Fibroblast of skin of right biceps (primary cell): Measurements from ENCODE around the gene MUL1.
"Not testable (repeated sequence)": the region's sequence is repeated elsewhere in the genome, so short reads cannot be mapped to it uniquely, and the experiment has no call there.

Experiments used
- DNase-seq: peaks from one replicate; pipeline ENCODE4 v3.0.0-alpha.2; 2013

The MUL1 gene

DNA sequence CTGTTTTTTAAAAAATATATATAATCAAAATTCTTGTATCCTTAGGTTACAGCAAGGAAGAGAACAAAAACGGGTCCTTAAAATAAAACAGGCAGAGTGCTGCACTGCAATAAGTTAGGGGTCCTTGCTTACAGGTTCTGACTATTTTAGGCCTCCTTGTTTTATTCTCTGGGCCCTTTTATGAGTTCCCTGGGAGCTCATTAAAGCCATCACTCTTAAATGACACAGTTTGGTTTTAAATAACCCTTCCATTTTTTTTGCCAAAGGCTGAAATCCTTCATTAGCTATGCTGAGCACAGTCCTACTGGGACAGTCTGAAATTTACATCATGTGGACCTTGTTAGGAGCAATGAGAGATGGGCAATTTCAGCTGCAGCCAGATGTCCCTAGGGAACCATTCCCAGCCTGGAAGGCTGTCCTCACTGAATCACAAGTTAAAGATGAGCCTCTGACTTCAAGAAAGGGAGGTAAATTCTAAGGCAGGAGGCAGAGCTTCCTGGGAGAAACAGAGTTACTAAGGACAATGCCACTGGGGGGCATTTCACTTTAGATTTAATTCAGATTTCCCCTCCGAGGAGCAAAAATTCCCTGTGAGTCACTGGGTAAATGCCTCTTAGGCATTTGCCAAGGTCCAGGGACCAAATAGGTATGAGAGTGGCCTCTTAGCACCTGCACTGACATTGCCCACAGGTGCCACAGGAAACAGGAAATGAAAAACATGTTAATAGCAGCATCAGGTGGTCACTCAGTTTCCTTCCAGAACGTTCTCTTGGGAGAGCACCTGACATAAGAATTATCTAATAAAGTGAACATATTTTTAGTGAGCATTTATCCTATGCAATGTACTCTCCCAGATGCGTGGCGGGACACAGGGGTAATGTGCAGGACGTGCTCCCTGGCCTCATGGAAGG is 3.8 kb upstream of the MUL1 start:
- peak; percentile 27 for DNase-seq

DNA sequence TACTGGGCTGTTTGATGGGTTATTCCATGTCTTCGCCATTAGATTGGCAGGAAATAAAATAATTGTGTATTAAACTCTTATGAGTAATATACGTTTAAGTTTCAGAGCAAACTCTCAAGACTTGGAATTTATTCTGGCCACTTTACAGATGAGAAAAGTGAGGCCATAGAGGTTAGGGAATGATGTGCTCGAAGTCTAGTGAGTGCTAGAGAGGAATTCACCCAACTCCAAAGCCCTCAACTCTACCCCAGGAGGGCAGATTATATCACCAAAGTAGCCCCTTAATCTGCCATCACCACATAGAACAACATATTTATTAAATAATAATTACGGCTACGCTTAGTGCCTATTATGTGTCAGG is 440 bp upstream of the MUL1 start:
- no peak for DNase-seq

DNA sequence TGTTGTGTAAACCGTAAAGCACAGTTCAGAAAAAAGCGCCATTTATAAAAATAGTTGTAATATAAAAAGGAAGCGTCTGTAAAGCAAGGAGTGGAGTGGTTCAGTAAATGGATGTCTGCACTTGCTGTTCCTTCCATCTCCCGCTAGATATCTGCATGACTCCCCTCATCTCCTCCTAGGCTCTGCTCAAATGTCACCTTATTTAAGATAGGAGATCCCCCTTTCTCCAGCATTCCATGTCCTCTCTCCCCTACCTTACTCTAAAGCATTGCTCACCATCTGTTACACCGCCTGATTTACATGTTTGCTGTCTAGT is 745 bp downstream of the MUL1 start:
- DNase-seq = no peak

DNA sequence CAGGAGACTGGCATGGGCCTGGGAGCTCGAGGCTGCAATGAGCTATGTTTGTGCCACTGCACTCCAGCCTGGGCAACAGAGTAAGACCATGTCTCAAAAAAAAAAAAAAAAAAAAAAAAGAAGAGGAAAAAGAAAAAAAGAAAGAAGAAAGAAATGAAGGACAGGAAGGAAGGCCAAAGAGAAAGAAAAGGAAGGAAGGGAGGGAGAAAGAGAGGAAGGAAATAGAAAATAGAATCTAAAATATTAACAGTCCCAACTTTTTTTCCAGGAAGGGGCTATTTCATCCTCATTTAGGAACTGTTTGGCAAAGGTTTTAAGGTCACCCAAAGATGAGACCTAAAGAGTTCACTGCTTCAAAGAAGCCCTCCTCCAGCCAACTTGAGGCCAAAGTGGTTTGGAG is 2.5 kb downstream of the MUL1 start:
- no peak for DNase-seq

DNA sequence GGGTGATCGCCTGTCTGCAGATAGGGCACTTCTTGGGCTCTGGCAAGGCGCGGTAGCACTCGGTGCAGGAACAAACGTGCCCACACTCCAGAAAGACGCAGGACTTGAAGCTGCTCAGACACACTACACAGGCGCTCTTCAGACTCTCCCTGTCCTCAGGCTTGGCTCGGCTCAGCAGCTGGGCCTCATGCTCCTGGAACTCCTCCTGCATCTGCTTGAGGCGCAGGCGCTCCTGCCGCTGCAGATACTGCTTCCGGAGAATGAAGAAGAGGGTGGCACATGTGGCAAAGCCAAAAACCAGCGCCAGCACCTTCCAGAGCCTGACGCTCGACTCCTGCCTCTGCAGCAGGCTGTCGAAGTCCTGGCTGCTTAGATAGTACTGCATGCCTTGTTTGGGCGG is 7.2 kb downstream of the MUL1 start:
- DNase-seq = no peak

DNA sequence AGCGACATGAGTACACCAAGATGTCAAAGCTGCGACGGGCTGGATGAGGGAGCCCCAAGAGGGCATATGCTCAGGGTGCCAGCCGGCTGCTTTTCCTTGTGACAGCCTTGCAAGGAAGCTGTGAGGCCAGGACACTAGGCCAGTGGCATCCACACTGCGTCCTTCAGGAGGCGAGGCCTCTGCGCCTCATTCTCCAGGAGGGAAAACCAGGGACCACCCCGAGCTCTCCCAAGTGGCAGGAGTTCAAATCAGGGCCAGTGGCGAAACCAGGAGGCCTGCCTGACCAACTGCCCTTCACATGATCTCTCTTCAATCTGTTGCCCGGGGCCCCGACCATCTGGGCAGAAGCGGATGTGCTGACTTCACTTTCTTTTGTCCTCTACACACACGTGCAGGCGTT is 8.2 kb downstream of the MUL1 start:
- DNase-seq = no peak

DNA sequence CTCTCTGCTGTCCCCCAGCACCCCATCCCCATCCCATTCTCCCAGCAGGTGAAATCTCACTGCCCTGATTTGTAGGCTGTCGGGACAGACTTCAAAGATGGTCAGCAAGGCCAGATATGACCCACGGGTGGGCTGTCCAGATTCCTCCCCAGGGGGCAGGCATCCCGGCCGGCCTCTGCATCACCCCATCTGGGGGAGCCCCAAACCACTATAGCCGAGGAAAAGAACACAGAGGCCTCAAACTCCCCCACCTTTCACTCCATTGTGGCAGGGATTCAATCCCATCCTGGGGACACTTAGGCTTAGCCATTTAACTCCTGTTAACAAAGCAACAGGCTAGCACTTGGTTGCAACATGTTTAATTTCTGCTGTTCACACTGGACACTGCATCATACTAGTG is 8.8 kb downstream of the MUL1 start:
- DNase-seq = no peak

DNA sequence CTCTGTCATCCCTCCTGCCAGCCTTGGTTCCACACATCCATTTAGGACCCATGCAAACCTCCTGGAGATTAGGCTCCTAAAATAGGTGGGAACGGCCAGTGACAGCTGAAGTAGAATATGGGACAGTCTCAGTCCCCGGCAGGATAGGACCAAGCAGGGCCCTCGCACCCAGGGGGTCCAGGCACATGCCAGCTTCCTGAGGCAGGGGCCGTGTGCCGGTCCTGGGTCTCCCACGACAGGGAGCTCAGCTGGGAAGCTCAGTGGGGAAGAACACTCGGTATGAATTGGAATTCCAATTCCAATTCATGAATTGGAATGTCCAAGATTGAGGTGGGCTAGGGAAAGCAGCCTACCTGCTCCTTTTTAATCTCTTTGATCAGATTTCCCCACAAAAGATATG is 9.8 kb downstream of the MUL1 start:
- DNase-seq = no peak

DNA sequence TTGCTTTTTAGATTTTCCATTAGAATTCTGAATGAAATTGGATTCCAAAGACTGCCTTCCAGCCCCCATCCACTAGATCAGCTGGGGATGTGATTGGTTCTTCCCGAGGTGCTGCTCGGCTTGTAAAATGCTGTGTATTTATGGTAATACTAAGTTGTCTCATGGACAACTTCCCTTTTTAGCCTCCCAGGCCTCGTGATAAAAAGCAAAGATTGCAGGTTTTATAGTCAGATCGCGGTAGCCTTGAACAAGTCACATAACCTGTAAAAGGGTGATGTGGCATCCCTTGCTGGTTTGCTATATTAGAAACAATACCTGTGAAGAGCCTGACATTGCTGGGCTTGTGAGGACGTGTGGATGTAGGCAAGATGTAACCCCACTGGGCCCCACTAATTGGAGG is 10.4 kb downstream of the MUL1 start:
- DNase-seq = no peak

DNA sequence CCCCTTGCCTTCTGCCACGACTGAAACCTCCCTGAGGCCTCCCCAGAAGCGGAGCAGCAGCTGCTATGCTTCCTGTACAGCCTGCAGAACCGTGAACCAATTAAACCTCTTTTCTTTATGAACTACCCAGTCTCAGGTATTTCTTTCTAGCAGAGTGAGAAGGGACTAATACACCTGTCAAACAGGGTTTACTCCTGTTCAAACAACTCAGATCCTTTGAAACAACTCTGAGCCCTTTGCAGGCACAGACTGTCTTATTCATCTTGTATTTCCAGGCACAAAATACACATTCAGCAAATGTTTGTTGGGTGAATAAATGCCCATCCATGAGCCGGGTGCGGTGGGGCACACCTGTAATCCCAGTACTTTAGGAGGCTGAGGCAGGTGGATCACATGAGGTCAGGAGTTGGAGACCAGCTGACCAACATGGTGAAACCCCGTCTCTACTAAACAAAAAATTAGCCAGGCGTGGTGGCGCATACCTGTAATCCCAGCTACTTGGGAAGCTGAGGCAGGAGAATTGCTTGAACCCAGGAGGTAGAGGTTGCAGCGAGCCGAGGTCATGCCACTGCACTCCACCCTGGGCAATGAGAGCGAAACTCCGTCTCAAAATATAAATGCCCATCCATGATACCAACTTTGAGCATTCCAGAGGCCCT is 11.1 kb downstream of the MUL1 start:
- not testable (repeated sequence) for DNase-seq

DNA sequence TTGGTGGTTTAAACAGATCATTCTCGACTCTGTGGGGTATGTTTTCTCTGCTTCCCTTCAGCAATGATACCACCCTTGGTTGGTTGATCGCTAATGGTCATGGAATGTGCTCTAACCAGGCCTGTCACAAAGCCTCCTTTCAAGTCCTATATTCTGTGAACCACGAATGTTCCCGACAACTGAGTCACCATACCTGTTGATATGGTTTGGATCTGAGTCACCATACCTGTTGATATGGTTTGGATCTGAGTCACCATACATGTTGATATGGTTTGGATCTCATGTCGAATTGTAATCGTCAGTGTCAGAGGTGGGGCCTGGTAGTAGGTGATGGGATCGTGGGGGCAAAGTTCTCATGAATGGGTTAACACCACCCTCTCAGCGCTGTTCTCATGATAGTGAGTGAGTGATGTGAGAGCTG is 11.7 kb downstream of the MUL1 start:
- DNase-seq = peak; percentile 87

DNA sequence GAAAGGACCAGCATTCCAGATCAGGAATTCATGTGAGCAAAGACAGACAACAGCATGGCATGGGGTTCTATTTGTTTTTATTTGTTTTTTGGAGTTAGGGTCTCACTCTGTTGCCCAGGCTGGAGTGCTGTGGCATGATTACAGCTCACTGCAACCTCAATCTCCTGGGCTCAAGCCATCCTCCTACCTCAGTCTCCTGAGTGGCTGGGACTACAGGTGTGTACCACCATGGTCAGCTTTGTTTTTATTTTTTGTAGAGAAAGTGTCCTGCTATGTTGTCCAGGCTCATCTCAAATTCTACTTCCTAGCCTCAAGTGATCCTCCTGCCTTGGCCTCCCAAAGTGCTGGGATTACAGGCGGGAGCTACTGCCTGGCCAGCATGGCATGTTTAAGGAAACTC is 12.3 kb downstream of the MUL1 start:
- no peak for DNase-seq

DNA sequence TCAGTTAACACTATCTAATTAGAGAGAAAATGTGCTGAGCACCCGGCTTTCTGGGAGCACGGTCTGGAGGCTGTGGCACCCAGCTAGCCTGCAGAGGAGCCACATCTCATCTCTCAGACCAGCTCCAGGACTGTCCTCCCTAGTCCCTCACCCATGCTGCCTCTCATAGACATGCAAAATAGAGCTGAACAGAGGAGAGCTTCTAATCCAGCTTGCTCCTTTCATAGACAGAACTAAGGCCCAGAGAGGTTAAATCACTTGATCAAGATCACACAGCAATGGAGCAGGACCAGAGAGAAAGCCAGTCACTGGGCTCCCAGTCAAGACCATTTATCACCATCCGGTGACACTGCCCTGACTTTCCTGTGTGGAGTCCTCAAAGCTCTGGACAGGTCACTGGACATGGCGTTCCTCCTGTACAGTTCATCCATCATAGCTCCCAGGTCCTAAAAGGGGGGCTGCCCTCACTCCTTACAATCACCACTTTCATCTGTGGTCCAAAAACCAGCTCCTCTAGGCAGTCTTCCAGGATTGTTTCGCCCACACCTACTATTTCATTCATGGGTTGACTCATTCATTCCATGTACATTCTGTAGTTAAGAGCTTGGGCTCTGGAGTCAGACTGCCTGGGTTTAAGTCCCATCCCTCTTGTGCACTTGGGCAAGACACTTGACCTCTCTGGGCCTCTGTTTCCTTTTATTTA is 13.2 kb downstream of the MUL1 start:
- DNase-seq = peak; percentile 86

DNA sequence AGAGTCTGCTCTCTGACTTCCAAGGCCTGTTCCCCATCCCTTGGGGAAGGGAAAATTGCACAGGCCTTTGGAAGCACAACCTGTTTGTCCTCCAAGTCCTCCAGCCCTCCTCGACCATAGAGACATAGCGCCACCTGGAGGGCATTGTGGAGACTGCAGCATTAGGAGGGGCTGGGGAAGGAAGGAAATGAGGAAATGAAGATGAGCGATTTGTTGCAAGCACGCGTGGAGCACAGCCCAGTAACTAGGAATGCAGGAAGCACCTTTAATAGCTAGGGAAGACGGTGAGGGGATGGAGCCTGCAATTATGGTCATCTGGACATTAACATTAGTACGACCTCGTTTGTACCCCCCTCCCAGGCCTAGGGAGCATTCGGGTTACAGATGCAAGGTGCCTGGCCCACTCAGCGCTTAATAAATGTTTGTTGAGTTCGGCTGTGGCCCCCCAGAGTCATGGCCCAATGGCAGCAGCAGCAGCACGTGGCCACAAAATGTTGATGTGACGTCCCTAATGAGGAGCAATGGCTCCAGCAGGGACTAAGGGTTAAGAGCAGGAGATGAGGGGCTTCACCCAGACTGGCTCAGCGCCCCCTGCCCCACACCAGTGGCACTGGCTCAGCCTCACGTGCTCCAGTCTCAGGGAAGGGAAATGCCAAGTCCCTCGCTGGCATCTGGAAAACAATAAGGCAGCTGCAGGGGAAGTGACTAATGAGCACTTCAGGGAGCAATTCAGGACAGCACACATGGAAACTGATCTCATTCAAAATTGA is 13.9 kb downstream of the MUL1 start:
- peak; percentile 84 for DNase-seq

DNA sequence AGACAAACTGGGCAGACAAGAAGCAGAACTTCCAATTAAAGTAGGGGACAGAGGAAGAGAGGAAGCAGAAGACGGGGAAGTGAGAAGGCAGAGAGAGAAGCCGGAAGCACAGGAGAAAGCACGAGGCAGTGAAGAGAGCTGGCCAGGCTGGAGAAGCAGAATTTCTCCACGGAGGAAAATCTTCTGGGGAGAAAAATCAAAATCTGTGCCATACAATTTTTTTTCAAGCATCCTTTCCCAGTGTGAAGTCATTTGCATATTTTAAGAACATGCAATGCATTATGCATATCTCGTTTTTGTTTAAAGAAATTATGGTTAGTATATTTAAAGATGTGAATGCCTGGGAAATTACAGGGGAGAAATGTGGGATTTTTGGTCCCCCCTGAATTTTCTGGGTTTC is 14.6 kb downstream of the MUL1 start:
- no peak for DNase-seq

DNA sequence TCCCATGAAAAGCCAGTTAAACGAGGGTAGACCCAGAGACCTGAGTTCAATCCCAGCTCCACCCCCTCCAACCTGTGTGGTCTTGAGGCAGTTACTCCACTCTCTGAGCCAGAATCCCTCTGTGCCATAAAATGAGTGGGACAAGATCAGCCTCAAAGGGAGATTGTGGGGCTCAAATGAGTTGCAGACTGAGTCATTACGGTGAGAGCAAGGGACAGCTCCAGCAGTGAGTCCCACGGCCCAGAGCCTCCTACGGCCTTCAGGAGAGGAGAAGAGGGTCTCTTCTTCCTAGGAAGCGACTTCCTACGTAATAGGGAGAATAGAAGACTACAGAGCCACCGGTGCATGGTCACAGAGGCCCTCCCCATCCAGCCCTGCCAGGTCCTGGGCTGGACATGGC is 15.2 kb downstream of the MUL1 start:
- no peak for DNase-seq

DNA sequence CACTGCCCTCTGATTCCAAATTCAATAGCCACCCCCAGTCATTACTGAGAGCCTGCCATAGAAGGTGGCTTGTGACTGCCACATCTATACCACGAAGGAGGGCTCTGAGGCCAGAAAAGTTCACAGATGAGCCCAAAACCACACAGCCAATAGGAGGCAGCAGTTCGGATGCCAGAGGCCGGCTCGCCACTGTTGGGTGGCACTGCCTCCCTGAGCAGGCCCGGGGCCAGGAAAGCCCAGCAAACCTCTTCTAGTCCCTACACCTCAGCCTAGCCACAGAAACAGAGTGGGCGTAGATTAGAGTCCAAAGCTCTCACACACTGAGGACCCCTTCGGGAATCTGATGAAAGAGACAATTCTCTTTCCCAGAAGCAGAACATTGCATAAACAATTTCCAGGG is 16.1 kb downstream of the MUL1 start:
- no peak for DNase-seq

DNA sequence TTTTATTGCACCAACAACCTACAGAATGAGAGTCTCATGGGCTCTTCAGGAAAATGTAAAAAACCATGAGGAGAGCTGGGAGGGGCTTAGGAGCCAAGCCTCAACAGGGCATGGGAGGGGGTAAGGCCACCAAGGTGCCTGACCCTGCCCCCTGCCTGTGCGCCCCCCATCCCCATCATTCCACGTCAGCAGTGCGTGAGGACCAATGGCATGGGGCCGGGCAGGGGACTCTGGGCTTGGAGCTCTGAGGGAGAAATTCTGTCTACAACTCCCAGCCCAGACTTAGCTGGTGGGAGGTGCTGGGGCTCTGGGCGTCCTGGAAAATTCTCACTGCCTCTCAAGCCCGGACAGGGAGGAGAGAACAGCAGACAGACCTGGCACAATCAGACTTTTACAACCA is 16.8 kb downstream of the MUL1 start:
- DNase-seq = no peak

DNA sequence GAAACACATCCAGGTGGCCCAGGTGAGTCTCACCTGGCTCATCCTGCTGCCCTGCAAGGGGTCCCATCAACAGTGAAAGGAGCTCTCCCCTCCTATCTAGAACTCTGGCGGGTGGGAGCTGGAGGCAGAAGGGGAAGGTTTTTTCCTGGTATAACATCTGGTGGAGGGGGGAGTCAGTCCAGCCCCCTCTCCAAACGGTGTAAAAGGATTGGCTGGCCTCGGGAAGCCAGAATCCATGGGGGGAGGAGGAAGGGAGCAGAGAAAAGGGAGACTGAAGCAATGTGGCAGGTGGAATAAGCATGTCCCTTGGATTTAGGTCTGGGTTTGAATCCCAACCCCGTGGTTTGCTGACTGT is 20.7 kb downstream of the MUL1 start:
- DNase-seq = no peak

DNA sequence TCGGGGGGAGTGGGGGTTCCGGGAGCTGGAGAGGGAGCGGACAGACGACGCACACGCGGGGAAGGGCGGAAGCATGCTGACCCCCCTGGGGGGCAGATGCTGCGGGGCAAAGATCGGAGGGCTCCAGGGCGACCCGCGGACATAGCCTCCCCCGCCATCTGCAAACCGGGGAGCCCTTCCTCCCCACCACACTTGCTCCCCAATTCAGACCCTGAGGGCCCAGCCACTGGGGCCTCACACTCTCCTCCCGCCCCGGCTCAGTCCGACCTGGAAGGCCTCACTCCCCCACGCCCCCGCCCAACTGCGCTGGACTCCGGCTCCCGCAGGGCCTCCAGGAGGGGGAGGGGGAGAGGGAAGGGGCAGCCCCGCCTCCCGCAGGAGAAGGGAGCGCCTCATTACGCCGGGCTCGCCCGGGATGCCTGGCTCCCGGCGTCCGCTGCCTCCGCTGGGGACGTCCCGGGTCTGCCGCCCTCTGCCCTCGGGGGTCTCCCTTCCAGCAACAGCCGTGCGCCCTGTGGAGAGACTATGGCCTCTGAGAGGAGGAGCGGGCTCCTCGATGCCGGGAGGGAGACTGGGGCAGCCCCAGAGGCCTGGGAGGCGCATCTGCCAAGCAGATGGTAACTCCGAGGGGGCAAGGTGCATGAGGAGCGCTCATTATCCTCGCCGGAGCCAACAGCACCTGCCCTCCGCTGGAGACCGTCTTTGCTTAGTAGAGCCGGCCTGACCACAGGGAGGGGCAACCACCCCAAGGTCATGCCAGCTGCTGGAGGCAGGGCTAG is 21.3 kb downstream of the MUL1 start:
- peak; percentile 32 for DNase-seq

DNA sequence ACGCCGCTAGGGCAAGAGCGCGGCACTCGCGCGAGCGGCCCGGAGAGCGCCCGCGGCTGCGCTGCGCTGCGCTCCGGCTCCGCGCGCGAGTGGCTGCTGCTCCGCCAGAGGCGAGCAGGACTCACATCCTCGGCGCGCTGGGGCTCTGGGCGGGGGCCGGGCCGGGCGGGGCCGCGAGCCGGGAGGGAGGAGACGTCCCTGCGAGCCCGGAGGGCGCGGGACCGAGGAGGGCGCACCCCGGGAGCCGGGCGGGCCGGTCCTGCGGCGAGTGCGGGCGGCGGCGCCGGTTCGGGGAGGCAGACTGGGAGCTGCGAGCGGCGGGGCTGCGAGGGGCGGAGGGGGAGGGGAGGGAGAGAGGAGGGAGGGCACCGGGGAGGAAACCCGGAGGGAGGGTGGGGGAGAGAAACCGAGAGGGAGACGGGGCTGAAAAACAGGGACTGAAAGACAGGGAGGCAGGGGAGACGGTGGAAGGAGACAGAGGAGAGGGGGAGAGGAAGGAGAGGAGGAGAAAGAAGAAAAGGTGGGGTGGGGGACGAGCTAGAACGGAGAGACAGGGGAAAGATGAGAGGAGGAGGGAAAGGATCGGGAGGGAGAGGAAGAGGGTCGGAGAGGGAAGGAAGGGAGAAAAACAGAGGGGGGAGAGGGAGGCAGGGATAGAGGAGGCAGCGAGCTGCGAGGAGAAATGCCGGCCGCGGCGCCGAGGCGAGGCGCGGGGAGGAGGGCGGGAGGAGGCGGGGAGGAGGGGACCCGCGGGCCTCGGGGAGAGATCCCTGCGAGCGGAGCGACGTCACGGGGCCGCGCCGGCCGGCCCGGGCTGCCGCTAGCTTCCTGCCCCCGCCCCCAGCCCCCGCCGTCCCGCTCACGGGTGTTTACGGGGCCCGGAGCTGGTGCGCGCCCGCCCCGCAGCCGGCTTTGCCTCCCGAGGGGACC is 22.2 kb downstream of the MUL1 start, which contains the start of gene CAMK2N1:
Gene CAMK2N1 (minus strand): TSS at position 684 of the 930 bp plus-strand sequence. CDS start 831 bp downstream, outside the sequence.
- peak; percentile 64 for DNase-seq
